GM19395 (cell line): ENCODE measurements around the gene WBP1L.
A peak's percentile ranks its signal among the peaks of the same experiment; 100 is the strongest.
"Not testable (repeated sequence)": the region's sequence is repeated elsewhere in the genome, so short reads cannot be mapped to it uniquely, and the experiment has no call there.

Experiments used
- ATAC-seq: cut with Tn5 transposase; IDR thresholded peaks from one replicate; pipeline ENCODE4 v1.9.1; 2021; ENCODE audit warnings: mild to moderate bottlenecking, moderate library complexity; ENCODE audit not compliant: unreplicated experiment

WBP1L gene

GRCh38 chr10:102743588-102744373 lies at the start of gene WBP1L:
TSS of gene WBP1L (plus strand) at chr10:102743948. CDS start at chr10:102744054, 106 bp downstream.
- ATAC-seq: peak; percentile 97

- not testable (repeated sequence) for ATAC-seq
Observed at GRCh38 chr10:102695401-102695800, 48.3 kb upstream of the WBP1L start.

- ATAC-seq: no peak
Observed at GRCh38 chr10:102696736-102697135, 47.0 kb upstream of the WBP1L start.

GRCh38 chr10:102698894-102699293 lies 44.9 kb upstream of the WBP1L start:
- no peak for ATAC-seq

- ATAC-seq: no peak
Observed at GRCh38 chr10:102701272-102701671, 42.5 kb upstream of the WBP1L start.

- ATAC-seq: no peak
Observed at GRCh38 chr10:102701796-102702195, 42.0 kb upstream of the WBP1L start.

GRCh38 chr10:102702742-102703141 lies 41.0 kb upstream of the WBP1L start:
- no peak for ATAC-seq

- no peak for ATAC-seq
Observed at GRCh38 chr10:102704915-102705314, 38.8 kb upstream of the WBP1L start.

- no peak for ATAC-seq
Observed at GRCh38 chr10:102705531-102705930, 38.2 kb upstream of the WBP1L start.

- ATAC-seq: no peak
Observed at GRCh38 chr10:102710609-102711008, 33.1 kb upstream of the WBP1L start.

- no peak for ATAC-seq
Observed at GRCh38 chr10:102712089-102712488, 31.7 kb upstream of the WBP1L start.

GRCh38 chr10:102712843-102713538 lies 30.8 kb upstream of the WBP1L start:
- no peak for ATAC-seq

GRCh38 chr10:102713539-102713813 lies 30.3 kb upstream of the WBP1L start:
- peak; percentile 47 for ATAC-seq

GRCh38 chr10:102713814-102714620 lies 29.7 kb upstream of the WBP1L start, which contains the start of gene ARL3:
TSS of gene ARL3 (minus strand) at chr10:102714397. CDS start at chr10:102714275, 122 bp downstream.
- peak; percentile 79 for ATAC-seq

- ATAC-seq: peak; percentile 32
Observed at GRCh38 chr10:102714621-102715455, 28.9 kb upstream of the WBP1L start, which contains the start of gene SFXN2. TSS of gene SFXN2 (plus strand) at chr10:102714636. CDS start at chr10:102726637, 12,001 bp downstream.

- no peak for ATAC-seq
Observed at GRCh38 chr10:102715880-102716279, 27.9 kb upstream of the WBP1L start.

GRCh38 chr10:102716900-102717565 lies 26.7 kb upstream of the WBP1L start:
- ATAC-seq: not testable (repeated sequence)

GRCh38 chr10:102718220-102718619 lies 25.5 kb upstream of the WBP1L start:
- no peak for ATAC-seq

- ATAC-seq: no peak
Observed at GRCh38 chr10:102720337-102720736, 23.4 kb upstream of the WBP1L start.

GRCh38 chr10:102720775-102721301 lies 22.9 kb upstream of the WBP1L start:
- ATAC-seq: no peak
